Measurements from ENCODE around the gene ARPP21.
"Not testable (repeated sequence)": the region's sequence is repeated elsewhere in the genome, so short reads cannot be mapped to it uniquely, and the experiment has no call there.

Gene ARPP21

DNA sequence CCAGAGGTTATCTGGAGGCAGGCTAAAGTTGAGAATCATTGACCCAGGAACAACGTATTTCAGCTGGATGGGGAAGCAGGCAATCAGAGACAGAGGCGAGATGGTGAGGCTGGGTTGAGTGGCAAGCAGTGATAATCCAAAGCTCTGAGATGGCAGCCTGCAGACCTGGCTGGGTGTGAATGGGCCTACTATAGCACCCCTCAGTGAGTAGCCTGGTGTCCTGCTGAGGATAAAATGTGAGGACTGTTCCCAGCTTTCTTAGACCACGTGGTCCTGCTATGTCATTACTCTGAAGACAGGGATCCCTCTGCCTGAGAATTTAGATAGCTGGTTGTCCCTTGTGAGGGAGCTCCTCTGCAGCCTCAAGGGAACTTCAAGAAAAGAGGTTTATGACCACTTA lies 141.5 kb downstream of the ARPP21 start:
- no peak for DNase-seq (ENCODE audit: low spot score)

DNA sequence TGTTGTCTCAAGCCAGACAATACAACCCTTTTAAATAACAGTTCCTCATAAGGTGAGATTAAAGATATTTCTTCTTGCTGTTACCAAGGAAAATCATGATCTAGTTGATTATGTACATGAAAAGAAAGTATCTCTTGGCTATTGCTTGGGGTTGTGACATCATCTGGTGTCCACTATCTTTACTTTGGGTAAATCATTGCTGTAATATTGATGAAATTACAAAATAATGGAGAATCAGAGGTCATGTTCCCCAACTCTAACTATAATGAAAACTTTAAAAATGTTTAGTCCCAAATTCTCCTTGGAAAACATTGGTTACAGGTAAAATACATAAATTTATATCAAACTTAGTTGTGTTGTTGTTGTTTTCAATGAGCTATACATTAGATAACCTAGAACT lies 142.2 kb downstream of the ARPP21 start:
- DNase-seq (ENCODE audit: low spot score), result no peak

DNA sequence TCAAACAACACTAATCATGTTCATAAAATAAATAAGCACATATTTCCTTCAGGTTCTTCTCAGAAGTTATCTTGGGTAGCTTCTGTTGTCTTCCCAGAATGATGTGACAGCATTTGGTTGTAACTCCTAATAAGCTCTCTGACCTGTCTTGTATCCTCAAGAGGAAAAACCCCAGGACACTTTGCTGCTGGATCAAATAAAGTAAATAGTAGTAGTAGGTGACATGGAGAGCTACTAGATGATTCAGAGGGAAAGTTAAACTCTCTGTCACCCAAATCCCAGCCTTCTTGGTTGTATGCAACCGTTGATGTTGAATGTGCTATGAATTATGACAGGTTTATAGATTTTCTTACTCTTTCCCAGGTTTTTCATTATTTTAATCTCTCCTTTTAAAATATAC lies 143.0 kb downstream of the ARPP21 start:
- DNase-seq (ENCODE audit: low spot score), result no peak

- DNase-seq (ENCODE audit: low spot score), result no peak
These were observed 144.8 kb downstream of the ARPP21 start for GRCh38 chr3:35784169-35784568.

DNA sequence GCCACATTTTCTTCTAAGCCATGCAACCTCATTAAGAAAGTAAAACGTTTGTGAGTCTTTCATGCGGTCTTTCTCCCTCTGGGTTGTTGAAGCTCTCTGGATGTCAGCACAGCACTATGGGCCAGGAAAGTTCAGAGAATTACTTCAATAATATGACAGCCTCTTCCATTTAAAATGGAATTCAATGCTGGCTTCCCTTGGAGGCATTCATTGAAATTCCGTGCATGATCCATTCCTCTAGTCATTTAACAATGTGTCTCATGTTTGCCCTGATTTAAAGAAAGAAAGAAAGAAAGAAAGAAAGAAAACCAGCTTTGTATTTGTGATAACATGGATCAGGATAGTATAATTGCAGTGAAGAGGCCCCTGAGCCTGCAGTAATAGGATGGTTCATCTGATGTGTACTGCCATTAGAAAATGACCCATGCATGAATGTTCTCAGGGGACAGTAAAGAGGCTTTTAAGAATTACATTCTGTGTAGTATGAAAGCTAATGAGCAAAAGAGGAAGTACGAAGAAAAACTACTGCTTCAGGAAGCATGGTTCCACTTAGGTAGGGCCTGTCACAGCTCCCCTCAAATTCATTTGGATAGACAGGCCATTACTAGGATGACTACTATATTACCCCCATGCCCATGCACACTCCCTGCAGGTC lies 146.0 kb downstream of the ARPP21 start:
- DNase-seq (ENCODE audit: low spot score), result no peak

DNA sequence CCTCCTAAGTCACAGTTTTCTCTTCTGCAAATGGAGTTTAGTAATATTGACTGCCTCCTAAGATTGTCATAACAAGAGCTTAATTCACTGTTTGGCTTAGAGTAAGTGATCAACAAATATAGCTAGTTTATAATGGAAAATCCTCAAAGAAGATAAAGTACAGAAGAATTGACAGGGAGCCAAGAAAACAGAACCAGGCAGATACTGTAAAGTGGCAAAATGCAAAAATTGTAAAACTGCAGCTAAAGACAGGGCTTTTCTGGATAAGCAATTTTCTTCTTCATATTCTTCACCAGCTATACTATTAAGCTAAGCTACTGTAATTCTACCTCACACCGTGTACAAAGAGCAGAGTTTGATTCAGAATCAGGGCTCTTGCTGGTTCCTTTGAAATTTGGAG lies 148.6 kb downstream of the ARPP21 start:
- DNase-seq (ENCODE audit: low spot score), result no peak

- no peak for DNase-seq (ENCODE audit: low spot score)
These were observed 149.9 kb downstream of the ARPP21 start for GRCh38 chr3:35789042-35789831.

- no peak for DNase-seq (ENCODE audit: low spot score)
These were observed 151.4 kb downstream of the ARPP21 start for GRCh38 chr3:35790764-35791163.

DNA sequence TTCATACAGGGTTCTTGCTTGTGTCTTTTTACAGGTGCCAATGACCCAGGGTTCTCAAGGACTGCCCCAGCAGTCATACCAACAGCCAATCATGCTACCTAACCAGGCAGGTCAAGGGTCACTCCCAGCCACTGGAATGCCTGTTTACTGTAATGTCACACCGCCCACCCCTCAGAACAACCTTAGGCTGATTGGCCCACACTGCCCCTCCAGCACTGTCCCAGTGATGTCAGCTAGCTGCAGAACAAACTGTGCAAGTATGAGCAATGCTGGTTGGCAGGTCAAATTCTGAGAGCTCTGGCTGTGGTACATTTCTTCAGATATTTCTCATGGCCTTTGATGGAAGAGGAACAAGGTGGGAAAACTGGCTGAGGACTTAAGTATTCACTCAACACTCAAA lies 154.3 kb downstream of the ARPP21 start:
- DNase-seq (ENCODE audit: low spot score), result no peak

GRCh38 chr3:35800960-35801459 lies 161.7 kb downstream of the ARPP21 start:
- no peak for DNase-seq (ENCODE audit: low spot score)

DNA sequence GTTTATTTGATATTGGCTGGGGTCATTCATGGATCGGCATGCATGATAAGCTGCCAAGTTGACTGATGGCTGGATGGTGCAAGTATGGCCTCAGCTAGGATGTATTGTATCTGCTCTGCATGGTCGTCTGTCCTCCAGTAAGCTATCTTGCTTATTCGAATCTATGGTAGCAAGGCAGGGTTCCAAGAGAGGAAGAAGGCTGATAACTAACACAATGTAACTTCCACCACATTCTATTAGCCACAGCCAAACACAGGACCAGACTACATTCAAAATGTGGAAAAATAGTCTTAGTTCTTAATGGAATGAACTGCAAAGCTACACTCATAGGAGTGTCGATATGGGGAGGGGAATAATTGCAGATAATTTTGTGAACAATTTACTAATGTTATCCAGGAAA lies 175.2 kb downstream of the ARPP21 start:
- no peak for DNase-seq (ENCODE audit: low spot score)

DNA sequence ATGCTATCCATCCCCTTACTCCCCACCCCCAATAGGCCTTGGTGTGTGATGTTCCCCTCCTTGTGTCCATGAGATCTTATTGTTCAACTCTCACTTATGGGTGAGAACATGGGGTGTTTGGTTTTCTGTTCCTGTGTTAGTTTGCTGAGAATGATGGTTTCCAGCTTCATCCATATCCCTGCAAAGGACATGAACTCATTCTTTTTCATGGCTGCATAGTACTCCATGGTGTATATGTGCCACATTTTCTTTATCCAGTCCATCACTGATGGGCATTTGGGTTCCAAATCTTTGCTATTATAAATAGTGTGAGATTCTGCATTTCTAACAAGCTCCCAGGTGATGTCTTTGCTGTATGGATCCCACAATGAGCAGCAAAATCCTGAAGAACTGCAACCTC lies 176.5 kb downstream of the ARPP21 start:
- DNase-seq (ENCODE audit: low spot score), result not testable (repeated sequence)

DNA sequence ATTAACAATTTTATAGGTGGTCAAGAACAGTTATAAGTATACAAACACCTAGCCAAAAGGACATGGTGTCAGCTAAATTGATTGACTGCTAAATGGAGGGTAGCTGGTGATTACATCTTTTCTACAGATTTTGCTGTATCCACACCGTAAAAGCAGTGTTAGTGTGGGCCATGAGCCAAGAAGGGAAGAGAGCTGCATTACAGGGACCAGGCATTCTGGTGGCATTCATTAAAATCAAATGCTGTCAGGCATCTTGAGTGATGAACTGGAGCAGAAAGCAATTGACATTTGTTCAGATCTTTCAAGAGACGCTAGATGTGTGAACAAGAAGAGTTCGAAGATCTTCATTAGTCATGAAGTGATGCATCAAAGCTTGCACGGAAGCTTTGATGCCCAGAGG lies 177.9 kb downstream of the ARPP21 start:
- no peak for DNase-seq (ENCODE audit: low spot score)

DNA sequence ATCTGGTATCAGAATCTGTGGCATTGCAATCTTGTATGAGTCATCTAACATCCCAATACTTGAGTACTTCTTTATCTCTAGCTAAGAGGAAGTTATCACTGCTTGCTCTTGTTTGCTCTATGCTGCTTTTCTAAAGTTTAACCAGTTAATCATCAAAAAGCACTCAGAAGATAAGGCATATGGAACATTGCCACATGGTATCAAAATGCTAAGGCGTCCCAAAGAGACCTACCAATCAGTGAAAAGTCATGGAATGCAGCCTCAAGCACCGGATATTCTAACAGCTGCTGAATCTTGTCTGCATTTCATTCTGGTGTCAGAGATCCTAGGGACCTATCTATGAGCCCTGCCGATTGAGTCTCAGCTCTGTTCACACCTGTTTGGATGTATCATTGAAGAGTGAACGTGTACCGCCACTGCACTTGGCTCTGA lies 192.8 kb downstream of the ARPP21 start:
- DNase-seq (ENCODE audit: low spot score), result no peak
